22Rv1 (cell line): ENCODE data around the gene MTERF2.

Source experiments
- CTCF ChIP-seq: fragments of 450-650 bp; IDR thresholded peaks from 2 replicates; pipeline ENCODE4 v1.5.1; 2017; ENCODE audit warnings: mild to moderate bottlenecking
- ZFX ChIP-seq: fragments of 450-650 bp; IDR thresholded peaks from 2 replicates; pipeline ENCODE4 v1.6.1; 2017; ENCODE audit warnings: antibody characterized with exemption, borderline replicate concordance

- no peak for TF ChIP-seq CTCF
- no peak for TF ChIP-seq ZFX
These were observed 32.2 kb downstream of the MTERF2 start for GRCh38 chr12:106954462-106955376.
